GM18505 (cell line): ENCODE measurements around the gene TAS2R60.

Experiments used
- ATAC-seq: cut with Tn5 transposase; IDR thresholded peaks from one replicate; pipeline ENCODE4 v1.9.1; 2021; ENCODE audit not compliant: unreplicated experiment
- POLR2A ChIP-seq: IDR thresholded peaks from 4 replicates; pipeline ENCODE4 v1.6.1; 2011; ENCODE audit warnings: borderline replicate concordance; ENCODE audit not compliant: insufficient read depth, insufficient read length; ENCODE audit errors: extremely low read depth

The TAS2R60 gene

GRCh38 chr7:143437578-143437977, 5.7 kb upstream of the TAS2R60 start:
- no peak for ATAC-seq
- no peak for TF ChIP-seq POLR2A

- TF ChIP-seq POLR2A, result no peak
- ATAC-seq, result no peak
Measured at GRCh38 chr7:143439866-143440265, 3.4 kb upstream of the TAS2R60 start.

GRCh38 chr7:143444063-143444782, 970 bp downstream of the TAS2R60 start:
- ATAC-seq, result no peak
- TF ChIP-seq POLR2A, result no peak

GRCh38 chr7:143444785-143445184, 1.5 kb downstream of the TAS2R60 start:
- no peak for TF ChIP-seq POLR2A
- no peak for ATAC-seq

- TF ChIP-seq POLR2A, result no peak
- no peak for ATAC-seq
Measured at GRCh38 chr7:143447466-143447865, 4.2 kb downstream of the TAS2R60 start.

- no peak for ATAC-seq
Measured at GRCh38 chr7:143448429-143448828, 5.2 kb downstream of the TAS2R60 start.

GRCh38 chr7:143449793-143450192, 6.5 kb downstream of the TAS2R60 start:
- ATAC-seq, result no peak
- no peak for TF ChIP-seq POLR2A

More at GRCh38 chr7:143448429-143448828, 5.2 kb downstream of the TAS2R60 start:
- TF ChIP-seq POLR2A, result no peak

- TF ChIP-seq POLR2A, result no peak
- no peak for ATAC-seq
Measured at GRCh38 chr7:143451122-143451521, 7.9 kb downstream of the TAS2R60 start.

- no peak for ATAC-seq
- no peak for TF ChIP-seq POLR2A
Measured at GRCh38 chr7:143451746-143452145, 8.5 kb downstream of the TAS2R60 start.

- no peak for ATAC-seq
- no peak for TF ChIP-seq POLR2A
Measured at GRCh38 chr7:143452495-143452894, 9.2 kb downstream of the TAS2R60 start.

- TF ChIP-seq POLR2A, result no peak
- ATAC-seq, result no peak
Measured at GRCh38 chr7:143454091-143454680, 10.9 kb downstream of the TAS2R60 start.

- TF ChIP-seq POLR2A, result no peak
Measured at GRCh38 chr7:143455491-143455890, 12.2 kb downstream of the TAS2R60 start.

GRCh38 chr7:143455942-143456341, 12.7 kb downstream of the TAS2R60 start:
- no peak for TF ChIP-seq POLR2A
- no peak for ATAC-seq

More at GRCh38 chr7:143455491-143455890, 12.2 kb downstream of the TAS2R60 start:
- no peak for ATAC-seq
